T1000 (cell line): ENCODE results near the gene NOM1.
"Not testable (repeated sequence)": the region's sequence is repeated elsewhere in the genome, so short reads cannot be mapped to it uniquely, and the experiment has no call there.

Experiments
- DNase-seq: peaks from one replicate; lab custom pipeline; 2025; ENCODE audit warnings: mixed read lengths; lab: John Stamatoyannopoulos, UW

NOM1 gene

DNA sequence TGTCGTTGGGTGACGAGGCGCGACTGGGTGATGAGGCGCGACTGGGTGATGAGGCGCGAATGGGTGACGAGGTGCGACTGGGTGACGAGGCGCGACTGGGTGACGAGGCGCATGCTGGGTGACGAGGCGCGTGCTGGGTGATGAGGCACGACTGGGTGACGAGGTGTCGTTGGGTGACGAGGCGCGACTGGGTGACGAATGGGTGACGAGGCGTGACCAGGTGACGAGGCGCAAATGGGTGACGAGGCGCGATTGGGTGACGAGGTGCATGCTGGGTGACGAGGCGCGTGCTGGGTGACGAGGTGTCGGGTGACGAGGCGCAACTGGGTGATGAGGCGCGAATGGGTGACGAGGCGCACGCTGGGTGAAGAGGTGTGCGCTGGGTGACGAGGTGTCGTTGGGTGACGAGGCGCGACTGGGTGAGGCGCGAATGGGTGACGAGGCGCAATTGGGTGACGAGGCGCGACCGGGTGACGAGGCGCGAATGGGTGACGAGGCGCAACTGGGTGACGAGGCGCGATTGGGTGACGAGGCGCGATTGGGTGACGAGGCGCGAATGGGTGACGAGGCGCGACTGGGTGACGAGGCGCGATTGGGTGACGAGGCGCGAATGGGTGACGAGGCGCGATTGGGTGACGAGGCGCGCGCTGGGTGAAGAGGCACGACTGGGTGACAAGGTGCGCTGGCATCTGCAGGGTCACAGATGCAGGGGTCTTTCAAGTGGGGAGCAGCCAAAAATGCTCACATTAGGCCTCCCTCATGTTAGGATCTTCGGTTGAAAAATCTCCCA lies 7.9 kb upstream of the NOM1 start:
- DNase-seq: no peak

DNA sequence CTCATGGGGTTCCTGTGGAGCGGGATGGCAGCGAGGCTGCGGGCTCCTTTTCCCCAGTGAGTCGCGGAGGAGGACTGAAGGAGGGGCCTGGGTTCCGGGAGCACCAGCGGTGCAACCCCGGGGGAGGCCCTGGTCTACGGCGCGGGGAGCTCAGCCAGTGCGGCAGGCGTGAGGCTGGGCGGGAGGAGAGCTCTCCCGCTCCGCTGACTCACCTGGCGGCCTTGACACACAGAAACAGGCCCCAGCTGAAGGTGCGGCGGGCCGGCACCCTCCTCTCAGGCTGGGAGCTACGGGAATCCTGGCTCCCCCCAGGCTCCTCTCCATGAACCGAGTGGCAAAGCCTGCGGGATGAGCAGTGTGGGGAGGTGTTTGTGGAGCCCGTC lies 6.8 kb upstream of the NOM1 start:
- DNase-seq: no peak

DNA sequence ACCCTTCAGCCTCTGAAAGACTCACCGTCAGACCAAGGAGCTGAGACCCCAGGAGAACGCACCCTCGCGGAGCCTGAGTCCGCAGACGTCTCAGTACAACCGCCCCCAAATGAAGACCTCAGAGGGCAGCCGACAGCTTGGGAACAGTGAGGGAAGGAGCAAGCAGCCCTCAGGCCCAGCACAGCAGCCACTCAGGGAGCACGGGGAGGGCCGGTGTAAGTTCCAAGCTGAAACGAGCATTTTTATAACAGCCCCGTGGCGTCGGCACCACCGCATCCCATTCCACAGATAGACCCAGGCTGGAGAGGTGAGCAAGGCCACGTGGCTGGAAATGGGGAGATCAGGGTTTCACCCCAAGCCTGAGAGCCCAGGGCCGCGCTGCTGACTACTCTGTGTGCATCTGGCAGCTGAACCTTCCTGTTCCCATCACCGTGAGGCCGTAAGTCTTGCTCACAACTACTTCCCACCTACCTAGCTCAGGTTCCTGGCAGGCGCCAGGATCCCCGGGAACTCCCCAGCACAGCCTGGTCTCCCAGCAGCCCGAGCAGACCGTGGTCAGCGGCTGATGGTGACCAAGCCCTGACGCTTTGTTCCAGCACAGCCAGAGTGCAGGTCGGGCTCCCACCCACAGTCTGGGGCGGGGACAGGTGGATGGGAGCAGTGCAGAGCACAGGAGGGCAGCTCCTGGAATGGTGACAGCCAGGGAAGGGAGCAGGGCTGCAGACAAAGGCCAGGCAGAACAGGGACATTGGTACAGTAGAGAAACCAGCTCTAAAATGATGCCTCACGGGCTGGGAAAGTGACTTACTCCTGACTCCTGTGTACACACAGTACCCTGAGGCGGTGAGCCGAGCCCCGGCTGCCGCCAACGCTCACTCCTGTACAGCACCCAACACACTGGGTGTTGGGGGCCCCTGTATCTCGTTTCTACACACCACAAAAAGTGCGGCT lies 6.1 kb upstream of the NOM1 start:
- no peak for DNase-seq

DNA sequence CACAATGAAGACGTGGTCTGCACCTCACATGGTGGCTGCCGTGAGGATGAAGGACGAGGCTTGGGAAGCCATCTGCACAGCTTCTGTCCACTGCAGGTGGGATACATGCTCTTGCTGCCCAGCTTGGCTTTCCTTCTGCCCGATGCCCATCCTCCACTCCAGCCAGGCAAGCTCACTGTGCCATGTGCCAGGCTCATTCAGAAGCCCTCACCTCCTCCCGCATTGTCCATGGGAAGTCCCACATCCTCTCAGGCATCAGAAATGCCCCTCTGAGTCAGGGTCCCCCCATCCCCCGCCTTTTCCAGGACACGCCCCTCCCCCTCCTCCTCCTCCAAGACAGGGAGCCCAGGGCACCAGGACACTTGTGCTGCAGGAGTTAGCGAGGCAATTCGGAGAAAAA lies 4.6 kb upstream of the NOM1 start:
- no peak for DNase-seq

DNA sequence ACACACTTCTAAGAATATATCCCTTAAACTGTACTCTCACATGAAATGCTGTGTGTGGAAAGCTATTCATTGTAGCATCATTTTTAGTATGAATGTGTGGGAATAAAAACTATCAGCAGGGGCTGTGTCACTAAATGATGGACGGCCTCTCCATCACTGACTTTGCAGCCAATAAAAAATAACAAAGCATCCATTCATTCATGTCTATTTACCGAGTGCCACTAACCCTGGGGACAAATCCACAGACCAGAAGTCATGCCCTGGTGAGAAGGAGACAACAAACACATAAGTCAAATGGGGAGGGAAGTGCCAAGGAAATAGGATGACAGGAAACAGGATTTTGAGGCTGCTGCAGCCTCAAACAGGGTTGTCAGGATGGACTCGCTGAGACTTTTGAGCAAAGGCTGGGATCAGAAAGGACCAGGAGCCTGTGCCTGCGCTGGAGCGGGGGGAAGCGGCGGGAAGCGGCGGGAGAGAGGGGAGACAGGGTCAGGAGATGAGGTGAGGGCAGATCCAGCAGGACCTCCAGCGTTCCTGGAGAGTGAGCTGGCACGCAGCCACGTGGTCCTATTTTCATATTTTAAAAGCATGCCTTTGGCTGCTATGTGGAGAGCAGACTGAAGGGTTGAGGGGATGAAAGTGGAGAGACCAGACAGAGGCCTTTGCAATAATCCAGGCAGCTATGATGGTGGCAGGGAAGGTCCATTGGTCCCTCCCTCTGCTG lies 2.2 kb upstream of the NOM1 start:
- DNase-seq: no peak

DNA sequence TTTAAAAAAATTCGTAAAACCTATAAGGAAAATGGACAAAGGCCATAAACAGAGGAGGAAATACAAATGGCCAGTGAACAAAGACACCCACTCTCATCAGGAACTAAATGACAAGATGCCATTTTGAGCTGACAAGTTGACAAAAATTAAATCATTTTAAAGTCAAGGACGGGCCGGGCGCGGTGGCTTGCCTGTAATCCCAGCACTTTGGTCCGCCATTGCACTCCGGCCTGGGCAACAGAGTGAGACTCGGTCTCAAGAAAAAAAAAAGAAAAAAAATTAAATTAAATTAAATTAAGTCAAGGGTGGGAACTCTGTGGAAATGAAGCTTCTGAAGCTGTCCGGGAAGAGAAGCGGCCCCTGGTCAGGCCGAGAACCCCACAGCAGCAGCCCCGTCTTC lies 1.2 kb upstream of the NOM1 start:
- DNase-seq: no peak

DNA sequence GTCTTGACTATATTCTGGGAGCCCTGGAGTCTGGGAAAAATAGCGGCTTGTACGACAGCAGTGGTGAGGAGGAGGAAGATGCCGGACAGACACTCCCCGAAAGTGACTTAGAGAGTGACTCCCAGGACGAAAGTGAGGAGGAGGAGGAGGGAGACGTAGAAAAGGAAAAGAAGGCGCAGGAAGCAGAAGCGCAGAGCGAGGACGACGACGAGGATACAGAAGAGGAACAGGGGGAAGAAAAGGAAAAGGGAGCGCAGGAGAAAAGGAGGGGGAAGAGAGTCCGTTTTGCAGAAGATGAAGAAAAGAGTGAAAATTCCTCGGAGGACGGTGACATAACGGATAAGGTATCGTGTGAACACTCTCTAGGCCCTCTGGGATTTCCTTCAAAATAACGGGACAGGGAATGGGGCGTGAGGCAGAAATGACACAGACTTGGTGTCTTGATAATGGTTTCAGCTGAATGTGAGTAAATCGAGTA lies 908 bp downstream of the NOM1 start:
- no peak for DNase-seq

DNA sequence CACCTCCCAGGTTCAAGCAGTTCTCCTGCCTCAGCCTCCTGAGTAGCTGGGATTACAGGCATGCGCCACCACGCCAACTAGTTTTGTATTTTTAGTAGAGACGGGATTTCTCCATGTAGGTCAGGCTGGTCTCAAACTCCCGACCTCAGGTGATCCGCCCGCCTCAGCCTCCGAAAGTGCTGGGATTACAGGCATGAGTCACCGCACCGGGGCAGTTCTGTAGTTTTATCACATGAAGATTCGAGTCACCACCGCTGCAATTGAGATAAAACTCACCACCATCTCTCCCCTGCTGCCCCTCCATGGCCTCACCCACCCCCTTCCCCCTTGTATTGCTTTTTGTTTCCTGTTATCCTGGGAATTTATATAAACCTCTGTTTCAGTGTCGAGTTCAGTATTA lies 3.7 kb downstream of the NOM1 start:
- not testable (repeated sequence) for DNase-seq

DNA sequence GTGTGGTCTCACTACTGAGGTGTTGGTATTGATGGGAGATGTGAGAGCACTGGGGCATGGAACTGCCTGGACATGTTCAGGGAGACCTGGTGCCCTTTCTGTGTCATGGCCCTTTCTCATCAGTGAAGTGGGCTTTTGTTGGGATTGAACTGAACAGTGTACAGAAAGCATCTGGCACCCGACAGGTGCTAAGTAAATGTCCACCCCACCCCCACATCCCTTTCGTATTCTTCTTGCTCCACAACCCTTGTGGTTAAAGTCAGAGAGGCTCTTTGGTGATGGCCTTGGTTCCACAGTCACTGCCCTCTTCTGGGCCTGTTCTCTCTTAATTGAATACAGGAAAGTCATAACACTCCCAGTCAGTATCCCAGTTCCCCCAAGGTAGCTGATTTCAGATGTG lies 5.4 kb downstream of the NOM1 start:
- DNase-seq: no peak

DNA sequence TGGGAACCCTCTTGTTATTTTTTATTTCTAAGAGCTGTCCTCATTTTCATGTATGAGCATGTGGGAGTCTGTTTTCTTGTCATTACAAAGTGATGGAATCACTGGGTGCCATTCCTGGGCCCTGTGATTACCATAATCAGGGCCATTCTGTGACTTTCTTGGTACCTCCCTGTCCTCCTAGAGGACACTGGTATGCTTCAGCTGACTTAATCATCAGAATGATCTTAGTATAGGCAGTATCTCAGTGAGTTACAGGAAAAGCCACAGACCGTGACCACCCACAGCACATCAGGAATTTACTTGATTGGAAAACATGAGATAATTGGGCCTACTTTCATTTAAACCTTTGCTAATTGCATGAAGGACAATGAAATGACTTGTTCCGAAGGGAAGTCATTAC lies 7.2 kb downstream of the NOM1 start:
- DNase-seq: no peak

DNA sequence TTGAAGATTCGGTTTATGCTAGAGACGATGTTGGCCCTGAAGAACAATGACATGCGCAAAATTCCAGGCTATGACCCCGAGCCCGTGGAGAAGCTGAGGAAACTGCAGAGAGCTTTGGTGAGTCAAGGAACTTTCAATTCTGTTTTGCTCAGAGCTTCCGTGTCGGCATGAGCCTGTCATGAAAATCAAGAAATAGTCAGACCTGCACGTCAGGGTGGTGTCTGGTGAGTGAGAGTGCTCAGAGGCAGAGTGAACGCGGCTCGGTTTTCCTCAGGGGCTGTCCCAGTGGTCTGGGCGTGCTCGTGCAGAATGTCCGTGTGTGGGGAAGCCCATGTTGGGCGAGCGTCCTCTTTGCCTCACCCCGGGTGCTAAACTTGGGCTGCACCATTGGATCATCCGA lies 12.6 kb downstream of the NOM1 start:
- no peak for DNase-seq

DNA sequence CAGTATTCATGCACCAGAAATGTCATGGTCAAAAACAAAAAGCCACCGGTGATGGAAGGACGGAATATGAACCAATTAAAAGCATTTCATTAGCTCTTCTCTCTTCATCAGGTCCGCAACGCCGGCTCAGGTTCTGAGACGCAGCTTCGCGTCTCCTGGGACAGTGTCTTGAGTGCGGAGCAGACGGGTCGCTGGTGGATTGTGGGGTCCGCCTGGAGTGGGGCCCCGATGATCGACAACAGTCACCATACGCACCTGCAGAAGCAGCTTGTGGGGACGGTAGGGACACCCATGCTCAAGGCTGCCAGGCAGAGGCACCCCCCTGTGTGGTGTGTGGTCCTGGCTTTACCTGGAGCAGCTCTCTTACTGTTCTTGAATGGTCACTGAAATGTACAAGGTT lies 13.4 kb downstream of the NOM1 start:
- no peak for DNase-seq

DNA sequence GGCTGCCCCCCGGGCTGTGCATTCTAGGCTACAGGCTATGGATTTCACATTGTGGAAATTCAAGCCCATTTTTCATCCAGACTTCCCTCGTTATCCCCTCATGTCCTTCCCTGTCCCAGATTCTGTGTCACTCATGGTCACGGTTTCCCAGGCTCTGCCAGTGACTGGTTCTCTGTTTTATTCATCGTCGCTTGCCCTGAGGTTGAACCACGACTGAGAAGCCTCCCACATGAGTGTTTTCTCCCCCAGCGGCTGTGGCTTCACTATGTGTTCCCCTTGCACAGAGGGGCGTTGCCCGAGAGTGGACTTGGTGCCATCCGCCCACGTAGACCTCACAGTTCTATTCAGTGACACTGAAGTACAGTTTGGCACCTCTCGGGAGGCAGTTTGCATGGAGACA lies 14.0 kb downstream of the NOM1 start:
- no peak for DNase-seq

DNA sequence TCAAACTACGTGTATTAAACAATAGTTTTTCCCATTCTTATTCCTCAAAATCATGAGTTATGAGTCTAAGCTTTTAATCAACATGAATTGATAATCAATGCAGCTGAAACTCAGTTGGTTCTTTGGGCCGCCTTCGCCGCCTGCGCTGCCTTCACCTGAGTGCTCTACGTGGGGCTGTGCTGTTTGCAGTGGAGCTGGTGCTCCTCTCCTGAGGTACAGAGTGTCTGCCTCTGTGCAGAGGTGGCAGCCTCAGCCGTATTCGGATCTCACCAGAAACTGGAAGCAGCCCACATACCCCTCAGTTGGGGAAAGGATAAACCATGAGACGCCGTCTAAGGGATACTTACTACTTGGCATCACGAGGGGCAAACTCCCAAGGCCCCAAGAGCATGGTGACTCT lies 15.5 kb downstream of the NOM1 start:
- no peak for DNase-seq

DNA sequence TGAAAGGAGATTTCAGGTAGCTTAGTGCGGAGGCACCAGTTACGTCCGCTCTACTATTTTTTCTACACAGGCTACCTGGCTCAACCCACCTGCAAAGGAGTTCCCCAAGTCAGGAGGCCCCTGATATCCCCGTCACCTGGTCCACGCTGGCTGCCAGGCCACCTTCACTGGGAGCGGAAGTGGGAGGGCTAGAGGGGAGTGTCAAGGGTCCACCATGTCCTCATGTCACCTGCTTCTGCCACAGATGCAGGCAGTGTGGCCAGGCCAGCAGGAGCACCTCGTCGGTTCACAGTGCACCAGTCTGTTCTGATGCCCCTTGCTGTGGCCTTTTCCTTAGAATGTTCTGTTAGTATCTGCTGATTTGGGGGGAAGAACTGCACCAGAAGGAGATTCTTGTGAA lies 16.9 kb downstream of the NOM1 start:
- DNase-seq: no peak

DNA sequence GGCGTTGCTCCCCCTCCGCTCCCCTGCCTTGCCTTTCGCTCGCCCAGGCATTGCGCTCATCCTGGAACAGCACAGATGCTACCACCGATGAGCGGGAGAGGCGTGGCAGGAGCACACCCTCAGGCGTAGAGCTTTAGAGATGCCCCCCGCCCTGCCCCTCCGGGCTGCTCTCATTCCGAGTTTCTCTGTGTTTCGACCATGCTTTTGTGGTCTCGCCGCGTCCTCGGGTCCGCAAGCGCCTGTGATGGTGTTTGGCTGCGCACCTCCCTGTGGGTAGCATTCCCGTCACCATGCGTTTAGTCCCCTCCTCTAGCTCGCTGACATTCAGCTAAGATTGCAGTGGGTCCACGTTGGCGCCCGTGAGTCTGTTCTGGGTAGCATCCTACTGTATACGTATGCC lies 18.7 kb downstream of the NOM1 start:
- no peak for DNase-seq

DNA sequence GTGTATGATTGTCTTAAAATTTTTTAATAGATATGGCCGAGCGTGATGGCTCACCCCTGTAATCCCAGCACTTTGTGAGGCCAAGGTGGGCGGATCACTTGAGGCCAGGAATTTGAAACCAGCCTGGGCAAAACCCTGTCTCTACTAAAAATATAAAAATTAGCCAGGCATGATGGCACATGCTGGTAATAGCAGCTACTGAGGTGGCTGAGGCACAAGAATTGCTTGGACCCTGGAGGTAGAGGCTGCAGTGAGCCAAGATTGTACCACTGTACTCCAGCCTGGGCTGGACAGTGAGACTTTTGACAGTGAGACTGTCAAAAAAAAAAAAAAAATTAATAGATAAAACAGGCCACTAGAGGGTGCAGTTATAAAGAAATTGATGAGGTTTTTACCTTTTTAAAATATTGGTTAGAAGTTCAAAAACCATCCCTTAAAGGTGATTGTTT lies 20.5 kb downstream of the NOM1 start:
- no peak for DNase-seq

DNA sequence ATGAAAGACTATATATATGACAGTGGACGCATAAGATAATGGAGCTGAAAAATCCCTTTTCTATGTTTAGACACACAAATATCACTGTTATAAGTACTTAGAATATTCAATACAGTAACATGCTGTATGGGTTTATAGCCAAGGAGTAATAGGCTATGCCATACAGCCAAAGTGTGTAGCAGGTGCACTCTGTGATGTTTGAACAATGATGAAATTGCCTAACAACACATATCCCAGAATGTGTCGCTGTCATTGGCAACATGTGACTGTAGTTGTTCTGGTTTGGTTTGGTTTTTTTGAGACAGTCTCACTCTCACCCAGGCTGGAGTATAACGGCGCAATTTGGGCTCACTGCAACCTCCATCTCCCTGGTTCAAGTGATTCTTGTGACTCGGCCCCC lies 26.1 kb downstream of the NOM1 start:
- DNase-seq: no peak

DNA sequence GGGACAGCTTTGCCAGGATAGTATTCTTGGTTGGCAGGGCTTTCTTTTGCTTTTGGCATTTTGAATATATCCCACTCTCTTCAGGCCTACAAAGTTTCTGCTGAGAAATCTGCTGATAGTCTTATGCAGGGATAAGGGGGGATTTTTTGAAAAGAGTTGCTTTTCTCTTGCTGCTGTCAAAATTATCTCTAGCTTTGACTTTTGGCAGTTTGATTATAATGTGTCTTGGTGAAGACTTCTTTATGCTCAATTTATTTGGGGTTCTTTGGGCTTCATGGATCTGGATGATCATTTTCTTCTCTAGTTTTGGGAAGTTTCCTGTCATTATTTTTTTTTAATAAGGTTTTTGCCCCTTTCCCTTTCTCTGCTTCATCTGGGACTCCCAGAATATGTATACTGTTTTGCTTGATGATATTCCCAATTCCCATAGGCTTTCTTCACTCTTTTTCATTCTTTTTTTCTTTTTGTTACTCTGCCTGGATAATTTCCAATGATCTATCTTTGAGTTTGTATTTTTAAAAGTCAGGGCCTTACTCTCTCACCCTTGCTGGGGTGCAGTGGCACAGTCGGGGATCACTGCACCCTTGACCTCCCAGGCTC lies 29.6 kb downstream of the NOM1 start:
- no peak for DNase-seq

DNA sequence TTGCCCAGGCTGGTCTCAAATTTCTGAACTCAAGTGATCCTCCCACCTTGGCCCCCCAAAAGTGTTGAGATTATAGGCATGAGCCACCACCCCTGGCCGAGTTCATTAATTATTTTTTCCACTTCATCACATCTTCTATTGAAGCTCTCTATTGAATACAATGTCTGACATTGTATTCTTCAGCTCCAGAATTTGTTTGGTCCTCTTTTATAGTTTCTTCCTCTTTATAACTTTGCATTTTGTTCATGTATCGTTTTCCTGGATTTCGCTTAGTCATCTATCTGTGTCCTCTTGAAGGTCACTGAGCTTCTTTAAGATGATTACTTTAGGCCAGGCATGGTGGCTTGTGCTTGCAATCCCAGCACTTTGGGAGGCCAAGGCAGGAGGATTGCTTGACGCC lies 30.2 kb downstream of the NOM1 start:
- no peak for DNase-seq

DNA sequence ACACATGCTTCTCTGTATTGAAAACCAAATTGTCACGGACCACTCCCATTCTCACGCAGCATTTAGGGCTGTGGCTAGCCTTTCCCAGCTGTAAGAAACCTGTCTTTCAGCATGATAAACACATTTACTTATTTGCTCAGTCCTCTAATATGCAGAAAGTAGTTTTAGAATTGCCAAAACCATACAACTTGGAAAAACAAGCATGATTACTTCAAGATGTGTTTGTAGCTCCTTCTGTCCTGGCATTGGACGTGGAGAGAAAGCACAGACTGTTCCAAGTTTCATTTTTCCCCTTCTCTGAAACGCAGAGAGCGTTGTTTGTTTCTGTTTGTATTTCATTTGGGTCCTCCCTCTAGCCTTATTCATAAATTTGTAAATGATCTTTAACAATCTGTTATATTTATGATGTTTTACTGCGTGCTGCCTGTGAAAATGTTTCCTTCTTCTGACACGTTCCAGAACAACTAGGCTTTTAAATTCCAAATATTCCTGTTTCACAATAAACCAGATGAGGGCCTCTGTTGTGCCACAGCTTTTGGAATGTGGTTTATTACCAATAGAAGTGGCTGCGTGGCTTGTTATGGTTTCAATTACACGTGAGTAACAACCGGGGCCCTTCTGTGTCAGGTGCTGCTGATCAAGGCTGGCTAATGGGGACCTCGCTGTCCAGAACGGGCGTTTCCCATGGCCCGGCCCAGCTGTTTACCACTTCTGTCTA lies 34.8 kb downstream of the NOM1 start:
- no peak for DNase-seq
